NCI-H345 (cell line): Measurements from ENCODE around the gene OLFML2B.
"Not testable (repeated sequence)": the region's sequence is repeated elsewhere in the genome, so short reads cannot be mapped to it uniquely, and the experiment has no call there.

Experiments used
- DNase-seq: peaks from one replicate; lab custom pipeline; 2025; lab: John Stamatoyannopoulos, UW

OLFML2B gene

GRCh38 chr1:162035241-162035640 is 11.6 kb upstream of the OLFML2B start:
- peak; percentile 50 for DNase-seq

GRCh38 chr1:162033428-162033827 is 9.8 kb upstream of the OLFML2B start:
- peak; percentile 11 for DNase-seq

DNA sequence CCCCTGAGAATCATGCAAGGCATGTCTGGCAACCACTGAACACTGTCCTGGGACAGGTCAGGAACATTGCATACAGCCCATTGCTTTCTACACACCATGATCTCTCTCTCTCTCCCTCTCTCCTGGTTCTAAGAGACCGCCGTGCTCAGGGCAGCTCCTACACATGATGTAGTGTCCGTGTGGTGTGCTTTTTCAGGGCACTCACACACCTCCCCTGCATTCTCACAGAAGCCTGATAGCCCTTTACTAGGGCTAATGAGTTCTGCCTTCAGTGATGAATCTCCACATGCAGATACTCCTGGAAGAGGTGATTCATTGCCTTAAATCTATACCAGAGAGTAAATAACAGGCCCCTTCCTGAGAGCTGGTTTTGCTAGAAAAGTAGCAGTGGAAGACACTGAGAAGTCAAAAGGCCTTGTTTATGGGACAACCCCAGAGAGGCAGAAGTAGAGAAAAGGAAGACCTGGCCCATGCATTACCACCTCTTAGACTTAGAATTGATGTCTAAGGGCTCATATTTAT is 7.2 kb upstream of the OLFML2B start:
- no peak for DNase-seq

DNA sequence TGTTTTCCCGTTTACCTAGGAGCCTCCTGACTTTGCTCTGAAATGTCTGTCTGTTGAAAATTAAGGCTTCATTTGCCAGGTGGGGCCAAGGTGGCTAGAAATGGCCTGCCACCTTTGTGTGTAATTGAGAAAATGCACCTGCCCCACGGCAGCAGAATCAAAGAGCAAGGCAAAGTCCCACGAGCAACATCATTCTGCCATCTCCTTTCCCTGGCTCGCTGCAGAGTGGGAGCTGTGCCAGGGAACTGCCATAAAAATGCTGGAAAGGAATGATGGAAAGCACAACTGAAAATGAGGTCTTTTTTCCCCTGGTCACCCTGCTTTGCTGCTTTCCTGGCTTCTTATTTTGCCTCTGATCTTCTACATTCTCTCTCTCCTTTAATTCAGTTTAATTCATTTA is 5.5 kb upstream of the OLFML2B start:
- DNase-seq, result no peak

DNA sequence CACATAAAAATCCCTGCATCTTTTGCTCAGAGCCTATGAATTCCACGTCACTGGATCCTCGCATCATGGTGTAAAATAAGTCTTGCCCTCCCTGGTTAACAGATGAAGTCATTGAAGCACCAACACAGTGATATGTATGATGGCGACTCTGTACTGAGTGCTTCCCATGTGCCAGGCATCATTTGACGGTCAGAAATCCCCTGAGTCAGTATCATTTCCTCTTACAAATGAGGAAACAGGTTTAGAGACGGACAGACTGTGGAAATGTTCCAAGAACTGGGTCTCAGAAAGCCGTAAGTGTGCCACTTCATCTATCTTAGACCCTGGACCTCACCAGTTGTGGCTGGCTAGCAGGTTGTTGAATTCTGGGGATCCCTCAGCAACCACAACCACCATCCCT is 5.1 kb upstream of the OLFML2B start:
- no peak for DNase-seq

DNA sequence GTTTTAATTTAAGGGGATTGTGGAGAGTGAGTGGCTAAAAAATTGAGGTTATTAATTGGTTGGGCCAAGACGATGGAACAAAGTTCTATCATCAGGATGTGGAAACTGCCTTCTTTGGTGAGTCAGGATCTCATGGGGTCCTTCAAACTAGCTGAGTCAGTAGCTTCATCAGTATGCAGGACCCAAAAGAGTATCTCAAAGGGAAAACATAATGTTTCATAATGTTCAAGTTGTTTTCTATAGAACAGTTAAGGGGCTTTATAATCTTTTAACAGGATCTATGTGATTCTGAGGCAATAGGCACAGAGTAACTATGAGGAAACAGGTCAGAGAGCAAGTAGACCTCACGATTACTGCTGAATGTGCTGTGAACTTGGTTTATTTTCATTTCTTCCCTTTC is 3.2 kb upstream of the OLFML2B start:
- DNase-seq, result no peak

- no peak for DNase-seq
Measured at GRCh38 chr1:162025541-162025940, 1.9 kb upstream of the OLFML2B start.

GRCh38 chr1:162023181-162023546 is 505 bp downstream of the OLFML2B start:
- no peak for DNase-seq

DNA sequence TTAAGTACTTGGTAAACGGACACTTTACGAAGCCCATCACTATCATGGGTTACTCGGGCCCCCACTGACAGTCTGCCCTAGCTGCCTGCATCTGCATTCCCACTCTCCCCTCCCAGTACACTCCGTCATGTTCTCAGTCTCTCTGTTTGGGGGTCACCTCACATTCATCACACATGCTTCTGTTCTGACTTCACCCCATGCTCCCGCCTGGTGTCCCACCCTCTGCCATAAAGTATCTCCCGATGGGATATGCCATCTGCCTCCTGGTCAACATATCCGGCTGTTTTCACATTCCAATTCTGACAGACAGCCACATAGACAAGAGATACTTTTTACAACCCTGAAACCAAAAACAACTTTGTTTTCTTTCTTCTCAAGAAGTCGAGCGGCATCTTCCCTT is 1.0 kb downstream of the OLFML2B start:
- DNase-seq, result no peak

DNA sequence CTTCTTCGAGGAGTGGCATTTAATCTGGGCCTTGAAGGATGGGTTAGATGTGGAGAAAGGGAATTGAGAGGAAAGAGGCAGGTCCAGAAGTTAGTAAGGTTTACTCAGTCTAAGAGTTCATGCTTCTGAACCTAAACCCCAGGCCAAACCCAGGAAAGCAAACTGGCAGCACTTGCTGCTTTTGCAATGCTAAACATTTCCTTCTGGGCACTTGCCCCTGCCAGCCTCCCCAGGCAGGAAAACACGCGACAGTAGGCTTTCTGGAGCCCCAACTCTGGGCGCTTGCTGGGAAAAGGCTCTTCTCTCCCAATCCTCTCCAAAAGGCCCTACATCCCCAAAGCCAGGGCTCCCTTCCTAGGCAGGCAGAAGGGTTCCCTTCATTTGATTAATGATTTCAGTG is 2.5 kb downstream of the OLFML2B start:
- no peak for DNase-seq

GRCh38 chr1:162020150-162020549 is 3.5 kb downstream of the OLFML2B start:
- no peak for DNase-seq

DNA sequence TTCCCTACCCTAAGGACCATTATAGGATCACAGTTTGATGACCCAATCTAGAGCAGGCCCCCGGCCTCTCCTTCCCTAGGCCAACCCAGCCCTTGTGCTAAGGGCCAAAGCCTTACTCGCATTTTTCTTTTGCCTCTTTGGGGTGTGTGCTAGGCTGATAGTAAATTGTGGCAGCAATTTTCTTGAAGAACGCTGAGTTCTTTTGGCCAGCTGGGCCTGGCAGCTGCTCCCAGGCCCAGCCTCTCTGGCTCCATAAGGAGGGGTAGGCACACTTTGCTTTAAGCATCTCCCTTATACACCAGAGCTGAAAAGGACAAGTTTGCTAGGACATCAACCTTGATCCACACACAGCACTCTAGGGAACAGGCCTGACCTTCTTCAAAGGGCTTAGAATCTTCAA is 4.2 kb downstream of the OLFML2B start:
- DNase-seq, result no peak

GRCh38 chr1:162019006-162019405 is 4.7 kb downstream of the OLFML2B start:
- DNase-seq, result peak; percentile 94

GRCh38 chr1:162018418-162018817 is 5.3 kb downstream of the OLFML2B start:
- DNase-seq, result no peak

DNA sequence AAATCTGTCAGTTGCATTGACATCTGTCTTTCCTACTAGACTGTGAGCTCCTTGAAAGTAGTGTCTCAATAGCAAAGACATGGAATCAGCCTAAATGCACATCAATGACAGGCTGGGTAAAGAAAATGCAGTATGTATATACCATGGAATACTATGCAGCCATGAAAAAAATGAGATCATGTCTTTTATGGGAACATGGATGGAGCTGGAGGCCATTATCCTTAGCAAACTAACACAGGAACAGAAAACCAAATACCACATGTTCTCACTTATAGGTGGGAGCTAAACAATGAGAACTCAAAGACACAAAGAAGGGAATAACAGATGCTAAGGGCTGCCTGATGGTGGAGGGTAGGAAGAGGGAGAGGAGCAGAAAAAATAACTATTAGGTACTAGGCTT is 5.9 kb downstream of the OLFML2B start:
- not testable (repeated sequence) for DNase-seq

GRCh38 chr1:162016631-162017030 is 7.0 kb downstream of the OLFML2B start:
- DNase-seq, result no peak

DNA sequence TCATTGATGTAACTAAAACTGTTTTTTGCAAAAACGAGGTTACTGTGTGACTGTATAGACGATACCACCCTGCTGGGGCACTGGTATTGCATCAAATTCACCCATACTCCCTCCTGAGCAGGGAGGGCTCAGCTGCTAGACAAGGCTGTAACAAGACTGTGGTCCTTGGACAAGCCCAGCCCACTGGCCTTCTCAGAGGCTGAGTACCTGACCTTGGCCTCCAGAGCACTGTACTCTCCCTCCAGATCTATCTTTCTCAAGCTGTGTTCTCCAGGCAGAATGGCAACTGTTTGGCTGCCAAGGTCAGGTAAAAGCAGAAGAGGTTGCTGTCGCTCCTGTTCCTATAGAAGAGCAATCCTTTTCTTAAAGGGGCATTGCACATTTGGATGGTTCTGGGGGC is 8.5 kb downstream of the OLFML2B start:
- DNase-seq, result no peak

- DNase-seq, result no peak
Measured at GRCh38 chr1:162014202-162014601, 9.5 kb downstream of the OLFML2B start.

DNA sequence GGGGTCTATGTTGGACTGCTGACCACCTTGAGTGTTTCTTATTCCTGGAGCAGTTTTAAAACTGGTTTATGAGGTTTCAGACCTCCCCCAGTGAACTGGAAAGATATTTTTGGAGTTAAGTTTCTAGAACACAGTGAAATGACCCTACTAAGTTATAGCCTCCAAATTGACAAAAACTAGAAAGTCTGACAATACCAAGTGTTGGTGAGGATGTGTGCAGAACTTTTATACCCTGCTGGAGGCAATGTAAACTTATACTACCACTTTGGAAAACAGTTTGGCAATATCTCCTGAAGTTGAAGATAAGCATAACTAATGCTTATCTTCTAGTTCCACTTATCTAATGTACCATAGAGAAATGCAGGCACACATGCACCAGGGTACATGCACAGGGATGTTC is 10.4 kb downstream of the OLFML2B start:
- no peak for DNase-seq

DNA sequence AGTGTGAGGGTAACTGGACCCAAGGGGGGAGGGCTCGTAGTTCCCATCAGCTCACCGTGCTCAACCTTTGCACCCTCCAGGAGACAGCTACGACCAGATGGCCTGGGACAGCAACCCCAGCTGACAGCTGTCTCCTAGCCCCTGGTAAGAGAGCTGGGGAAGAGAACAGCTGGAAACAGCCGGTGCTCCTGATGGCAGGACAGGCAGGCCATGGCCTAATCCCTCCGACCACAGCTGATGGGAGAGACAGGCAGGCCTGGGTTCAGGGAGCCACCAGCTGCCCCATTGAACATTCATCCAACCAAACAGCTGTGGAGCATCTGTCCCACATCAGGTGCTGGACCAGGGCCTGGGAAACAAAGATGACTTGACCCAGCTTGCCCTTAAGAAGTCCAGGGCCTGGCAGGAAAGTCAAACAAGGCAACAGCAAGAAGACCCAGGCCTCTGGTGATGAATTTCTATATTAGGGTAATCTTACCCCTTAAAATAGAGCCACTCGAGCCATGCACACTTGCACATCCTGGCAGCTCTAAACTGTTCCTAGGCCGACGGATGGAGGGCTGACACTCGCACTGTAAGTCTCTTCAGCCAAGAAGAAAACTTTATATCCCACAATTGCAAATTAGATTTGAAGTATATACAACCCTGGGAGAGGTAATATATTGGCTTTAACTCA is 12.2 kb downstream of the OLFML2B start:
- DNase-seq, result no peak

DNA sequence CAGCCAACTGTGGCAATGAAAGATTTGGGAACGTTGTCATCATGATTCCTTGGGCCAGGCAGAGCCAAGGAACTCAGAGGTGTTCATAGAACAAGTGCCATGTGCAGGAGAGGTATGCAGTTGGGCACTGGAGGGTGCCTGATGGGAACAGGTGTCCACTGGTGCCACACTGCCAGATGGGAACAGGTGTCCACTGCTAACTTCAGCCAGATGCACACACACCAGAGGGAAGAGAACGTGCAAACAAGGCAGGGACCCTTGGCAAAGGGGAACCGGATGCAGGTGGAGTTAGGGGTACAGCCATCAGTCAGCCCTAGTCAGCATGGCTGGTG is 13.5 kb downstream of the OLFML2B start:
- no peak for DNase-seq

- no peak for DNase-seq
Measured at GRCh38 chr1:162009501-162010174, 14.0 kb downstream of the OLFML2B start.

- DNase-seq, result peak; percentile 10
Measured at GRCh38 chr1:162008799-162009198, 14.9 kb downstream of the OLFML2B start.

- no peak for DNase-seq
Measured at GRCh38 chr1:162007466-162007865, 16.2 kb downstream of the OLFML2B start.
